Measurements from ENCODE around the gene AMDHD1.

DNA sequence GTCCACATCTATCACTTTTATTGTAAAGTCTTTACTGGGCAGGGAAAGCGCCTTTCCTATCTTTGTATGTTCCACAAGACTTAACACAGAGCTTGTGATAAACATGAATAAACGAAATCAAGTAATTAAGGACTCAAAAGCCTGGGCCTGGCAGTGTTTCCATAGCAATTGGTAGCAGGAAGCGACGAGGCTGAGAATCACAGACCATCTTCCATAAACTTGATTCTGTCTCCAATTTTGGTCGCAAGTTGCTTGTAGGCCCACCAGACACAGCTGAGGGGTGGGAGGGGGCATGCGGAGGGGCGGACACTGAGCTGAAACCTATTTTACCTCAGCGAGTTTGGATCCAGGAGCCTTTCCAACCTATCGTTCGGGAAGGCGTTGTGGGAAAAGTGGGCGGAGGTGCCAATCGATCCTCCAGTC, 1.0 kb upstream of the AMDHD1 start:
- TF ChIP-seq CTCF (conservative IDR thresholded peaks at IDR 0.05 in 1 of 2, IDR thresholded peaks at IDR 0.05 in 1 of 2; ENCODE audit: low read depth in 1 of 2, low read length in 2 of 2) (no peak), EZH2 (IDR thresholded peaks at IDR 0.05; ENCODE audit: low read length, missing control alignments) (no peak)

Measured in fibroblast of lung (primary cell).